Panc1 (cell line): ENCODE data around the gene INPP5D. TPM values are rescaled to one million over a fixed set of nuclear protein-coding genes. Genes with fewer than 3 reads are reported as not detected.
A peak's percentile ranks its signal among the peaks of the same experiment; 100 is the strongest.

Experiments used
- ATAC-seq: fragments of 200-7000 bp; cut with Tn5 transposase; 2 replicates; pipeline ENCODE4 v1.9.1; 2020; ENCODE audit warnings: mild to moderate bottlenecking, moderate library complexity
- BruUV-seq: library from RNA; stranded (reverse); fragments of 400-500 nt; replicated peaks from 2 replicates; lab custom pipeline; 2021; lab: Mats Ljungman, UMichigan
- CTCF ChIA-PET: fragments of 300-600 bp; sonication (Branson Sonifier 250); formaldehyde crosslinking; loops from one replicate; lab custom pipeline; 2022; ENCODE audit warnings: antibody characterized with exemption; lab: Charles Lee
- POLR2A ChIA-PET: fragments of 300-600 bp; sonication (Branson Sonifier 250); formaldehyde crosslinking; loops from one replicate; lab custom pipeline; 2022; ENCODE audit warnings: antibody characterized with exemption; lab: Charles Lee
- DNase-seq: peaks from one replicate; pipeline ENCODE4 v3.0.0-alpha.2; 2010; ENCODE audit warnings: low read depth, low spot score
- H3K27ac ChIP-seq: 2 replicates; pipeline ENCODE4 v1.5.1; 2011; ENCODE audit warnings: mild to moderate bottlenecking, low read length, inconsistent platforms
- H3K27me3 ChIP-seq: fragments of 200-500 bp; sonication (Bioruptor generic); 2 replicates; pipeline ENCODE4 v1.6.0; 2014; ENCODE audit warnings: low read length, inconsistent platforms; ENCODE audit not compliant: control insufficient read depth, insufficient read depth
- H3K36me3 ChIP-seq: fragments of 200-500 bp; sonication (Bioruptor generic); 2 replicates; pipeline ENCODE4 v1.5.1; 2014; ENCODE audit warnings: inconsistent platforms, mild to moderate bottlenecking, low read length, moderate library complexity; ENCODE audit not compliant: control insufficient read depth, insufficient read depth
- H3K4me1 ChIP-seq: 2 replicates; pipeline ENCODE4 v1.5.1; 2011; ENCODE audit warnings: inconsistent platforms, mild to moderate bottlenecking, low read length, moderate library complexity; ENCODE audit not compliant: control insufficient read depth, insufficient read depth
- H3K4me3 ChIP-seq, 2 experiments: 2 replicates each; pipeline ENCODE4 v1.5.1; 2011 to 2012; ENCODE audit warnings: low read depth in 2 of 2, low read length in 2 of 2, mild to moderate bottlenecking in 2 of 2, inconsistent platforms in 1 of 2, moderate library complexity in 1 of 2
- H3K9me3 ChIP-seq: fragments of 200-500 bp; sonication (Bioruptor generic); 2 replicates; pipeline ENCODE4 v1.5.1; 2014; ENCODE audit warnings: low read depth, mild to moderate bottlenecking, inconsistent platforms, low read length, moderate library complexity; ENCODE audit not compliant: control insufficient read depth, insufficient read depth
- POLR2AphosphoS5 ChIP-seq: IDR thresholded peaks from 2 replicates; pipeline ENCODE4 v1.6.1; 2012; ENCODE audit warnings: mild to moderate bottlenecking, low read depth, low read length, moderate library complexity
- SIN3A ChIP-seq: IDR thresholded peaks from 2 replicates; pipeline ENCODE4 v1.6.1; 2012; ENCODE audit warnings: low read depth, mild to moderate bottlenecking, low read length, moderate library complexity, borderline replicate concordance; ENCODE audit not compliant: insufficient read depth
- TCF7L2 ChIP-seq: IDR thresholded peaks from 2 replicates; pipeline ENCODE4 v1.6.1; 2011; ENCODE audit warnings: mild to moderate bottlenecking, low read depth, low read length, inconsistent platforms
- in situ Hi-C: cut with HindIII; loops from 2 replicates; pipeline ENCODE4 v1.10.0; 2016; ENCODE audit warnings: low sequenced_read_pairs, low pct_unique_long_range_greater_than_20kb
- intact Hi-C: fragments of 100-400 bp; cut with micrococcal nuclease; formaldehyde crosslinking; loops from one replicate; pipeline ENCODE4 v1.10.0; 2022; ENCODE audit not compliant: unreplicated experiment
- total RNA-seq: library from RNA; stranded (reverse); gene quantifications from one replicate; pipeline ENCODE4 v1.2.1, GENCODE V29; 2021; ENCODE audit not compliant: unreplicated experiment
- TF ChIP-seq, protein P1 (sequence below): fragments of 450-650 bp; IDR thresholded peaks from 2 replicates; pipeline ENCODE4 v1.5.1; 2017; ENCODE audit warnings: mild to moderate bottlenecking
- TF ChIP-seq, protein P2 (sequence below), 2 experiments: IDR thresholded peaks; 2 replicates each; pipeline ENCODE4 v1.6.1; 2011 to 2012; ENCODE audit warnings: low read depth in 2 of 2, control low read depth in 1 of 2, low read length in 1 of 2, mild to moderate bottlenecking in 1 of 2, moderate library complexity in 1 of 2; ENCODE audit not compliant: insufficient read depth in 1 of 2

Gene INPP5D
- total RNA-seq, 1 experiment from 2014 or later: 0.39 TPM

DNA sequence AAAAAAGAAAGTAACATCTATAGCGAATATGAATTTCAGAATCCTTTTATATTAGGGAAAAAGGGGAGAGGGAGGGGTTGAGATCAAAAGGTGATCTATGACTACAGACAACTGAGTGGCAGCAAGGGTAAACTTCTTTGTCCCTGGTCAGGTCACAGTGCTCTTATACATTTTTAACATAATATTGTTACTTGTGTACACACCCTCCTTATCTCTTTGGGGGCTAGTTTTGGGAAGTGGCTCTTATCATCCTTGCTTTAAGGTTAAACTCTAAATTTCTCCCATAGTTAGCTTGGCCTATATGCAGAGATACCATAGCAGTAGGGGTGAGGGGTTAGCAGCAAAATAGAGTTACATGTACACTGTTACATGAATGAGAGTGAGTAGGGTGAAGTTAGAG lies 159.7 kb downstream of the INPP5D start:
- H3K4me3 ChIP-seq: no peak overlapping the region
- POLR2A ChIA-PET: no interaction called here
- H3K27me3 ChIP-seq: no peaks in the 10 kb centered on the region
- no TSS peak for BruUV-seq
- CTCF ChIA-PET: no interaction called here
- no peaks in the 10 kb centered on the region for H3K9me3 ChIP-seq
- no peaks in the 10 kb centered on the region for H3K36me3 ChIP-seq
- no peaks in the 10 kb centered on the region for H3K4me1 ChIP-seq
- DNase-seq: no peak
- intact Hi-C loops: no loop called here
- TF ChIP-seq, protein P1, sequence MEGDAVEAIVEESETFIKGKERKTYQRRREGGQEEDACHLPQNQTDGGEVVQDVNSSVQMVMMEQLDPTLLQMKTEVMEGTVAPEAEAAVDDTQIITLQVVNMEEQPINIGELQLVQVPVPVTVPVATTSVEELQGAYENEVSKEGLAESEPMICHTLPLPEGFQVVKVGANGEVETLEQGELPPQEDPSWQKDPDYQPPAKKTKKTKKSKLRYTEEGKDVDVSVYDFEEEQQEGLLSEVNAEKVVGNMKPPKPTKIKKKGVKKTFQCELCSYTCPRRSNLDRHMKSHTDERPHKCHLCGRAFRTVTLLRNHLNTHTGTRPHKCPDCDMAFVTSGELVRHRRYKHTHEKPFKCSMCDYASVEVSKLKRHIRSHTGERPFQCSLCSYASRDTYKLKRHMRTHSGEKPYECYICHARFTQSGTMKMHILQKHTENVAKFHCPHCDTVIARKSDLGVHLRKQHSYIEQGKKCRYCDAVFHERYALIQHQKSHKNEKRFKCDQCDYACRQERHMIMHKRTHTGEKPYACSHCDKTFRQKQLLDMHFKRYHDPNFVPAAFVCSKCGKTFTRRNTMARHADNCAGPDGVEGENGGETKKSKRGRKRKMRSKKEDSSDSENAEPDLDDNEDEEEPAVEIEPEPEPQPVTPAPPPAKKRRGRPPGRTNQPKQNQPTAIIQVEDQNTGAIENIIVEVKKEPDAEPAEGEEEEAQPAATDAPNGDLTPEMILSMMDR: no peak
- TF ChIP-seq, protein P2, sequence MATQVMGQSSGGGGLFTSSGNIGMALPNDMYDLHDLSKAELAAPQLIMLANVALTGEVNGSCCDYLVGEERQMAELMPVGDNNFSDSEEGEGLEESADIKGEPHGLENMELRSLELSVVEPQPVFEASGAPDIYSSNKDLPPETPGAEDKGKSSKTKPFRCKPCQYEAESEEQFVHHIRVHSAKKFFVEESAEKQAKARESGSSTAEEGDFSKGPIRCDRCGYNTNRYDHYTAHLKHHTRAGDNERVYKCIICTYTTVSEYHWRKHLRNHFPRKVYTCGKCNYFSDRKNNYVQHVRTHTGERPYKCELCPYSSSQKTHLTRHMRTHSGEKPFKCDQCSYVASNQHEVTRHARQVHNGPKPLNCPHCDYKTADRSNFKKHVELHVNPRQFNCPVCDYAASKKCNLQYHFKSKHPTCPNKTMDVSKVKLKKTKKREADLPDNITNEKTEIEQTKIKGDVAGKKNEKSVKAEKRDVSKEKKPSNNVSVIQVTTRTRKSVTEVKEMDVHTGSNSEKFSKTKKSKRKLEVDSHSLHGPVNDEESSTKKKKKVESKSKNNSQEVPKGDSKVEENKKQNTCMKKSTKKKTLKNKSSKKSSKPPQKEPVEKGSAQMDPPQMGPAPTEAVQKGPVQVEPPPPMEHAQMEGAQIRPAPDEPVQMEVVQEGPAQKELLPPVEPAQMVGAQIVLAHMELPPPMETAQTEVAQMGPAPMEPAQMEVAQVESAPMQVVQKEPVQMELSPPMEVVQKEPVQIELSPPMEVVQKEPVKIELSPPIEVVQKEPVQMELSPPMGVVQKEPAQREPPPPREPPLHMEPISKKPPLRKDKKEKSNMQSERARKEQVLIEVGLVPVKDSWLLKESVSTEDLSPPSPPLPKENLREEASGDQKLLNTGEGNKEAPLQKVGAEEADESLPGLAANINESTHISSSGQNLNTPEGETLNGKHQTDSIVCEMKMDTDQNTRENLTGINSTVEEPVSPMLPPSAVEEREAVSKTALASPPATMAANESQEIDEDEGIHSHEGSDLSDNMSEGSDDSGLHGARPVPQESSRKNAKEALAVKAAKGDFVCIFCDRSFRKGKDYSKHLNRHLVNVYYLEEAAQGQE (IDR thresholded peaks at IDR 0.05; ENCODE audit: insufficient read depth in 1 of 2, low read depth in 2 of 2, low read length in 1 of 2): no peak
- no peak for TF ChIP-seq POLR2AphosphoS5
- no peak for TF ChIP-seq TCF7L2
- TF ChIP-seq SIN3A: no peak
- no peak for ATAC-seq
- in situ Hi-C loops: no loop called here
- H3K27ac ChIP-seq: no peak overlapping the region

DNA sequence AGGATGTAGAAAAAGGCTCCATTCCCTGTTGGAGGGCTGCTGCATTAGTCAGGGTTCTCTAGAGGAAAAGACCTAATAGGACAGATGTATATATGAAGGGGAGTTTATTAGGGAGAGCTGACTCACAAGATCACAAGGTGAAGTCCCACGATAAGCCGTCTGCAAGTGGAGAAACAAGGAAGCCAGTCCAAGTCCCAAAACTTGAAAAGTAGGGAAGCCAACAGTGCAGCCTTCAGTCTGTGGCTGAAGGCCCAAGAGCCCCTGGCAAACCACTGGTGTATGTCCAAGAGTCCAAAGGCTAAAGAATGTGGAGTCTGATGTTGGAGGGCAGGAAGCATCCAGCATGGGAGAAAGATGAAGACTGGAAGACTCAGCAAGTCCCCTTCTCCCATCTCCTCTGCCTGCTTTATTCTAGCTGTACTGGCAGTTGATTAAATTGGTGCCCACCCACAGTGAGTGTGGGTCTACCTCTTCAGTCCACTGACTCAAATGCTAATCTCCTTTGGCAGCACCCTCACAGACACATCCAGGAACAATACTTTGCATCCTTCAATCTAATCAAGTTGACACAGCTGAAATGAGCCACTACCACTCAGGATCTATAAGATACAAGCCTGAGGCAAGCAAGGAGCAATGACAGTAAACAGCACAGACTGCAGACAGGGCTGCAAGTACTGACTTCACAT lies 161.4 kb downstream of the INPP5D start:
- BruUV-seq: no TSS peak
- intact Hi-C loops: no loop called here
- DNase-seq (no peak), ATAC-seq (0 out of 2 replicates have a peak, but pooled peaks have one; percentile 45)
- POLR2A ChIA-PET: no interaction called here
- H3K36me3 ChIP-seq: no peaks in the 10 kb centered on the region
- no peaks in the 10 kb centered on the region for H3K27me3 ChIP-seq
- H3K4me3 ChIP-seq: no peak overlapping the region
- CTCF ChIA-PET: no interaction called here
- H3K9me3 ChIP-seq: no peaks in the 10 kb centered on the region
- TF ChIP-seq SIN3A (no peak), TCF7L2 (no peak), POLR2AphosphoS5 (no peak)
- TF ChIP-seq, protein P2 (IDR thresholded peaks at IDR 0.05; ENCODE audit: insufficient read depth in 1 of 2, low read depth in 2 of 2, low read length in 1 of 2): no peak
- TF ChIP-seq, protein P1: no peak
- in situ Hi-C loops: no loop called here
- H3K27ac ChIP-seq: no peak overlapping the region
- no peaks in the 10 kb centered on the region for H3K4me1 ChIP-seq
